Anterior cingulate cortex (tissue), 58 donors: ENCODE data around the gene XRCC1.

Experiments
- DNase-seq, 58 donors: peaks; one replicate each; lab custom pipeline; 2025; lab: John Stamatoyannopoulos, UW

Gene XRCC1

GRCh38 chr19:43582495-43582894 is 7.2 kb upstream of the XRCC1 start:
- DNase-seq: no peak

- no peak for DNase-seq
These were observed 6.1 kb upstream of the XRCC1 start for GRCh38 chr19:43581467-43581866.

DNA sequence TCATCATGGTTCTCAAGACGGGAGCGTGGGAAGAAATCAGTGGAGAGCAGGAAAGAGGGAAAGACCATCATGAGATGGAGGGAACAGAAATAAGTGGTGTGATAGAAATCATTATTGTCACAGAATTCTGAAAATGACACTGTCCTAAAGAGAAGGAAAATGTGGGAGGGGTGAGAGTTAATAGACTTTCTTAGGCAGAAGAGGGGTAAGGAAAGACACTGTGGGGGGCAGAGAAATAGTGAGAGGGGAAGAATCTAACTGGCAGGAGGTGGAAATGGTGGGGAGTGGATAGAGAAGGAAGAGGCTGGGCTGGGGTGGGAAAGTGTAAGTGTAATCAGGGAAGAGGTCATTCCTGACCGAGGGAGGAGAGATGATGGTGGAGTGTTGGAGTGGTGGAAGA is 3.5 kb upstream of the XRCC1 start:
- DNase-seq: no peak

DNA sequence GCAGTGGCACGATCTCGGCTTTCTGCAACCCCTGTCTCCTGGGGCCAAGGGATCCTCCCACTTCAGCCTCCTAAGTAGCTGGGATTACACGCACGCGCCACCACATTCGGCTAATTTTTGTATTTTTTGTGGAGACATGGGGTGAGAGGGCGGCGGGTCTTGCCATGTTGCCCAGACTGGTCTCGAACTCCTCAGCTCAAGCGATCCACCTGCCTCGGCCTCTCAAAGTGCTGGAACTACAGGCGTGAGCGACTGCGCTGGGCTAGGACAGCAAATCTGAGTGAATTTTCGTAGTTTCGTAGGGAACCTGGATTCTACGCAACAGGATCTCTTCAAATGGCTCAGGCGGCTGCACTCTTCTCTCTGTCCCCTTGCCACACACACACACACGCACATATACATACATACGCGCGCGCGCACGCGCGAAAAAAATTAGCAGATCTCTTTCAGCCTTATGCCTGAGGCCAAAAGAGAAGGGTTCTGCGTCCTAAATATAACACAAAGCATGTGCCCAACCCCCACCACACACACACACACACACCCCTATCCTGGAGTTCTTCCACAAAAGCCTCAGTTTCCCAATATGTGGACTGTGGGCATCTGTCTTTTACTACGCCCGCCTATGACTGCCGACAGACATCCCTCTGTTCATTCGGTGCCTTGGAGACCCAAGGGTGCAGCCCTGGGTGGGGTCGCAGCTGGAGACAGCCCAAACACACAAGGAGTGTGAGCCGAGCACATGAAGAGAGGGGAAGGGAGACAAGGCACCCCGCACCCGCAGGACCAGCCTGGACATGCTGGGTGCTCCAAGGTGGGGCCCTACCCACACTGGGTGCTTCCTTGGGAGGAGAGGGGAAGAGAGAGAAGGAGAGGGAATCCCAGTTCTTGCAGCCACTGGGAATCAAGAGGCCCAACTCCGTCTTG is 890 bp upstream of the XRCC1 start:
- peak in 6 of 58 donors; percentile 45 to 63 (median 50) for DNase-seq

DNA sequence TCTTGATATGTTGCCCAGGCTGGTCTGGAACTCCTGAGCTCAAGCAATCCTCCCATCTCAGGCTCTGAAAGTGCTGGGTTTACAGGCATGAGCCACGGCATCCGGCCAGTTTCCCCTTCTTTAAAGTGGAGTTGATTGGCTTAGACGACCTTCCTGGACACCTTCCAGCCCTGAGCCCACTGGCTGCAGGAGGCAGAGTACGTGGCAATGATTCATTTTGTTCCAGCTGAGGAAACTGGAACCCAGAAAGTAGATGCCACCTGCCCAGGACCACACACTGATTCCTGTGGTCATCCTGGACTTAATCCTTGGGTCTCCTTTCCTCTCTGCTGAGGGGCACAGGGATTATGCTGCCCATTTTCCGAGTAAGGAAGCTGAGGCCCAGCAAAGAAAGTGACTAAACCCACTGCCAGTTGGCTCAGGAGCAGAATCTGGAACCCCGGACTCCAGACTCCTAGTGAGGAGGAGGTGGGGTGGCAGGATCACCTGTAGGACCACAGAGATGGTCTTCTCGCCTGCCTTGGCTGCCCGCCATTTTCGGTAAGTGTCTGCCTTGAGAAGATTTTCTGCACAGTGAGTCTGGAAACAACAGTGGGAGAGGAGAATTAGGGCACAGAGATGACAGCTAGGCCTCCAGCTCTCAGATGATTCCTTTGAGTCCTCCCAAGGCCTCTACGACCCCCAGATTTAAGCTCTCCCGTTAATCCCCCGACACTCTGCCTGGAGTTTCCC is 737 bp downstream of the XRCC1 start:
- peak in 3 of 58 donors; percentile 12 to 28 (median 18) for DNase-seq

DNA sequence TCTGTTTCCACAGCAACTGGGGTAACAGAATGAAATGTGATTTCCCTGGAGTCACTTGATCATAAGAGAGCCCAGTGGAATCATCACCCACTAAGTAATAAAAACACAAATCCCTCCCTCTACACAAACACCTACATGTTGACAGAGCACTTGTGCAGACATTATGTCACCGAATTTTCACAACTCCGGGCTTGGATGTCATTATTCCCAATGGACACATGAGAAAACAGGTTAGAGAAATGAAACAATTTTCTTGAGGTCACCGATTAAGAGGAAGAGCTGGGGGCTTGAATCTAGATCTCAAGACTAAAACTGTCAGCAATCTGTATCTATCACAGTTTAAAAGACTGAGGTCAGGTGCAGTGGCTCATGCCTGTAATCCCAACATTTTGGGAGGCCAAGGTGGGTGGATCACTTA is 3.1 kb downstream of the XRCC1 start:
- no peak for DNase-seq

DNA sequence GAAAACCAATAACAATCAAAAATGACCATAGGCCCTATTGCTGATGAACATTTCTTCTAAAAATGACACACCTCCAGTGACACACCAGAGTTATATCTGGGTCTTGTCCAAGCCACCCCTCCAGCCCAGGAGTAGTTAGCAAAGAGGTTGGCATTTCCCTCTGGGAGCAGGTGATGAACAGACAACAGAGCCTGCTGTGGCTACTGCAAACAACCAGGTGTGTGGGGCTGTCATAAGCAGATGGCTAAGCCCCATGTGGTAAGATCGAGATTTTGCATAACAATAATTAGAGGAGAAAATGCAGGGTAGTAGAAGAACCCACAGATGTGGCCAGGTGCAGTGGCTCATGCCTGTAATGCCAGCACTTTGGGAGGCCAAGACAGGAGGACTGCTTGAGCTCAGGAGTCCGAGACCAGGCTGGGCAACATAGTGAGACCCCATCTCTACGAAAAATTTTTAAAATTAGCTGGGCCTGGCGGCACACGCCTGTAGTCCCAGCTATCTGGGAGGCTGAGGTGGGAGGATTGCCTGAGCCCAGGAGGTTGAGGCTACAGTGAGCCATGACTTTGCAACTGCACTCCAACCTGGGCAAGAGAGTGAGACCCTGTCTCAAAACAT is 5.0 kb downstream of the XRCC1 start:
- no peak for DNase-seq

- DNase-seq: no peak
These were observed 5.7 kb downstream of the XRCC1 start for GRCh38 chr19:43569657-43570056.

DNA sequence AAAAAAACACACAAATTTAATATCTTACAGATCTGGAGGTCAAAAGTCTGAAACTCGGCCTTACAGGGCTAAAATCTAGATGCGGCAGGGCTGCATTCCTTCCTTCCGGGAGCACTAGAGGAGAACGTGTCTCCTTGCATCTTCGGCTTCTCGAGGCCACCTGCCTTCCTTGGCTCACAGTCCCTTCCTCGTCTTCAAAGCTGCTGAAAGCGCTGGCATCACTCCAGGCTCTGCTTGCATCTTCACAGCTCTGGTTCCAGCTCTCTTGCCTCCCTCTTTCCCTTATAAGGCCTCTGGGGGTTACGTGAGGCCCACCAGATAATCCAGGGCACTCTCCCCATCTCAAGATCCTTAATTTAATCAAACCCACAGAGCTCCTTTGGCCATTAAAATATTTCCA is 10.5 kb downstream of the XRCC1 start:
- peak in 32 of 58 donors; percentile 2 to 60 (median 24) for DNase-seq

DNA sequence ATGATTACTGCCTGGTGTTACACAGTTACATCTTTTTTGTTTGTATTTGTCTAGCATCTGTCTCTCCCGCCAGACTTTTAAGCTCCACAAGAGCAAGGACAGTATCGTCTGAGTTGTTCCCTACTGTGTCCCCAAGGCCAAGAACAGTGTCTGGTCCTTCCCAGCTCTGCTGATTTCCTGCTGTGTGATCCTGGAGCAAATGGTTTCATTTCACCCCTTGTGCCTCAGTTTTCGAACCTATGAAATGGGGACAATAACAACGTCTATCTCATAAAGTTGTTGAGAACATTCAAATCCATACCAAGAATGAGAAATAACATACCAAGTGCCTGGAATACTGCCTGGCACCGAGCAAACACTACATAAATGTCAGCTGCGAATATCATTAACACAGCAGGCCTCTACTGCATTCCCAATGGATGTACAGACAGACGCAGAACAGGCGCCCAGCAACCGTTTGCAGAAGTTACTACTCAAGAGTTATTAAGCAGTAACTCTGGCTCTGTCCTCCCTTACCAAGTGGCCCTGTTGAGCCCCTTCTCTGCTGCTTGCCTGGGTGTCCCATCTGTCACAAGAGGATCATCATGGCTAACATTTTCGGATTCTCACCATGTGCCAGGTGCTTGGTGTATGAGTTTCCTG is 11.4 kb downstream of the XRCC1 start:
- no peak for DNase-seq

- peak; percentile 9 to 93 (median 68) for DNase-seq
These were observed 12.6 kb downstream of the XRCC1 start for GRCh38 chr19:43562698-43563241.

- DNase-seq: no peak
These were observed 13.1 kb downstream of the XRCC1 start for GRCh38 chr19:43562226-43562697.

GRCh38 chr19:43561139-43561970 is 14.0 kb downstream of the XRCC1 start:
- DNase-seq: no peak

- DNase-seq: peak in 1 of 58 donors; percentile 5
These were observed 14.6 kb downstream of the XRCC1 start for GRCh38 chr19:43560687-43561086.

GRCh38 chr19:43555185-43555770 is 20.0 kb downstream of the XRCC1 start:
- DNase-seq: peak in 56 of 58 donors; percentile 5 to 86 (median 60)

- no peak for DNase-seq
These were observed 20.9 kb downstream of the XRCC1 start for GRCh38 chr19:43554317-43554895.

GRCh38 chr19:43553656-43554055 is 21.7 kb downstream of the XRCC1 start:
- DNase-seq: no peak

GRCh38 chr19:43552616-43553015 is 22.7 kb downstream of the XRCC1 start:
- no peak for DNase-seq

DNA sequence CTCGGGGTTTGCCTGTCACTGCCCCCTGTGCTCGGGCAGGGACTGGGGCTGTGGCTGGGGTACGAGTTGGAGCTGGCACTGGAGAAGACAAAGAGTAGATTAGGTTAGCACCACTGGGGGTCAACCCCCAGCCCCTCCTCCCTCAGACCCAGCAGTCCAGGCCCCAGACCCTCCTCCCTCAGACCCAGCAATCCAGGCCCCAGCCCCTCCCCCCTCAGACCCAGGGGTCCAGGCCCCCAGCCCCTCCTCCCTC is 23.2 kb downstream of the XRCC1 start:
- DNase-seq: no peak
